Caco-2 (cell line): ENCODE measurements around the gene MREG. TPM values are rescaled to one million over a fixed set of nuclear protein-coding genes. Genes with fewer than 3 reads are reported as not detected.

Source experiments
- BruUV-seq: library from RNA; stranded (reverse); fragments of 400-500 nt; replicated peaks from 2 replicates; lab custom pipeline; 2021; lab: Mats Ljungman, UMichigan
- CTCF ChIA-PET: fragments of 300-600 bp; sonication (Branson Sonifier 250); formaldehyde crosslinking; loops from one replicate; lab custom pipeline; 2022; ENCODE audit warnings: antibody characterized with exemption; lab: Charles Lee
- POLR2A ChIA-PET: fragments of 300-600 bp; sonication (Branson Sonifier 250); formaldehyde crosslinking; loops from one replicate; lab custom pipeline; 2022; ENCODE audit warnings: antibody characterized with exemption; lab: Charles Lee
- DNase-seq, 2 experiments: peaks; one replicate each; pipeline versions ENCODE4 v3.0.0 to v3.0.0-alpha.2; 2020 to 2022
- H3K27me3 ChIP-seq: replicated peaks from 2 replicates; pipeline ENCODE4 v1.6.0; 2011; ENCODE audit warnings: low read length; ENCODE audit not compliant: control insufficient read depth, insufficient read depth
- H3K36me3 ChIP-seq: 2 replicates; pipeline ENCODE4 v1.5.1; 2011; ENCODE audit warnings: low read length; ENCODE audit not compliant: control insufficient read depth, insufficient read depth
- H3K4me1 ChIP-seq: fragments of 250-450 bp; sonication (Bioruptor Pico); 2 replicates; pipeline ENCODE4 v1.5.1; 2020; ENCODE audit warnings: mild to moderate bottlenecking
- H3K4me3 ChIP-seq: 2 replicates; pipeline ENCODE4 v1.5.1; 2011; ENCODE audit warnings: low read depth, mild to moderate bottlenecking, control low read depth, low read length
- H3K9me3 ChIP-seq: fragments of 250-450 bp; sonication (Bioruptor Pico); 2 replicates; pipeline ENCODE4 v1.5.1; 2020; ENCODE audit warnings: mild to moderate bottlenecking, moderate library complexity
- H3K27ac Mint-ChIP-seq: one replicate; pipeline ENCODE4 v1.8.0; 2022; ENCODE audit warnings: mixed read lengths; ENCODE audit not compliant: unreplicated experiment
- H3K27me3 Mint-ChIP-seq: one replicate; pipeline ENCODE4 v1.8.0; 2022; ENCODE audit warnings: mixed read lengths; ENCODE audit not compliant: insufficient read depth, unreplicated experiment
- H3K36me3 Mint-ChIP-seq: one replicate; pipeline ENCODE4 v1.8.0; 2022; ENCODE audit warnings: mild to moderate bottlenecking, mixed read lengths; ENCODE audit not compliant: insufficient read depth, unreplicated experiment
- H3K4me1 Mint-ChIP-seq: one replicate; pipeline ENCODE4 v1.8.0; 2022; ENCODE audit warnings: low read depth, mixed read lengths; ENCODE audit not compliant: unreplicated experiment
- H3K4me3 Mint-ChIP-seq: one replicate; pipeline ENCODE4 v1.8.0; 2022; ENCODE audit warnings: mild to moderate bottlenecking, moderate library complexity, mixed read lengths; ENCODE audit not compliant: unreplicated experiment
- H3K9me3 Mint-ChIP-seq: one replicate; pipeline ENCODE4 v1.8.0; 2022; ENCODE audit warnings: mixed read lengths; ENCODE audit not compliant: unreplicated experiment
- CTCF ChIP-seq, 2 experiments: fragments of 200-600 bp in 1 of 2; IDR thresholded peaks; 1 replicate in 1 of 2; 2 replicates in 1 of 2; pipeline versions ENCODE4 v1.5.1 to v1.8.0; 2011 to 2022; ENCODE audit warnings: antibody characterized with exemption in 1 of 2, control low read depth in 1 of 2, inconsistent platforms in 1 of 2, low read depth in 1 of 2, low read length in 1 of 2, mild to moderate bottlenecking in 1 of 2, moderate library complexity in 1 of 2; ENCODE audit not compliant: insufficient read depth in 1 of 2, severe bottlenecking in 1 of 2, unreplicated experiment in 1 of 2
- intact Hi-C: fragments of 100-400 bp; cut with micrococcal nuclease; formaldehyde crosslinking; loops from one replicate; pipeline ENCODE4 v1.10.0; 2022; ENCODE audit not compliant: unreplicated experiment
- total RNA-seq: library from RNA; stranded (reverse); gene quantifications from 2 replicates; pipeline ENCODE4 v1.2.3, GENCODE V29; 2022

Gene MREG
- total RNA-seq, 1 experiment from 2014 or later: 43.8 TPM

GRCh38 chr2:215970425-215970824, 42.9 kb downstream of the MREG start:
- DNase-seq: no peak
- Histone ChIP-seq H3K9me3 (no peaks in the 10 kb centered on the region), H3K36me3 (no peaks in the 10 kb centered on the region), H3K4me1 (no peaks in the 10 kb centered on the region; the same call in 1 of the 2 replicates), H3K27me3 (no peaks in the 10 kb centered on the region), H3K4me3 (no peak overlapping the region)
- ChIA-PET CTCF (no interaction called here), POLR2A (no interaction called here)
- H3K36me3 Mint-ChIP-seq: peaks cover 13% of the 10 kb centered on the region
- intact Hi-C loops: no loop called here
- H3K27ac Mint-ChIP-seq: no peak overlapping the region
- H3K27me3 Mint-ChIP-seq: no peaks in the 10 kb centered on the region
- no peaks in the 10 kb centered on the region for H3K9me3 Mint-ChIP-seq
- TF ChIP-seq CTCF (IDR thresholded peaks at IDR 0.05; ENCODE audit: insufficient read depth in 1 of 2, low read depth in 1 of 2, low read length in 1 of 2, severe bottlenecking in 1 of 2, unreplicated experiment in 1 of 2): no peak
- H3K4me3 Mint-ChIP-seq: no peak overlapping the region
- H3K4me1 Mint-ChIP-seq: peaks cover 15% of the 10 kb centered on the region
- no TSS peak for BruUV-seq

GRCh38 chr2:215969131-215969841, 44.1 kb downstream of the MREG start:
- no peak for TF ChIP-seq CTCF (IDR thresholded peaks at IDR 0.05; ENCODE audit: insufficient read depth in 1 of 2, low read depth in 1 of 2, low read length in 1 of 2, severe bottlenecking in 1 of 2, unreplicated experiment in 1 of 2)
- ChIA-PET POLR2A (no interaction called here), CTCF (no interaction called here)
- Mint-ChIP-seq H3K27ac (no peak overlapping the region), H3K9me3 (no peaks in the 10 kb centered on the region), H3K36me3 (peaks cover 13% of the 10 kb centered on the region), H3K4me1 (peaks cover 20% of the 10 kb centered on the region), H3K4me3 (no peak overlapping the region), H3K27me3 (no peaks in the 10 kb centered on the region)
- no peak overlapping the region for H3K4me3 ChIP-seq
- intact Hi-C loops: no loop called here
- H3K27me3 ChIP-seq: no peaks in the 10 kb centered on the region
- no peaks in the 10 kb centered on the region; the same call in 1 of the 2 replicates for H3K4me1 ChIP-seq
- no peaks in the 10 kb centered on the region for H3K9me3 ChIP-seq
- H3K36me3 ChIP-seq: no peaks in the 10 kb centered on the region
- BruUV-seq: no TSS peak
- DNase-seq: no peak

GRCh38 chr2:215968499-215968898, 44.9 kb downstream of the MREG start:
- H3K36me3 ChIP-seq: no peaks in the 10 kb centered on the region
- peaks cover 13% of the 10 kb centered on the region for H3K36me3 Mint-ChIP-seq
- H3K4me1 Mint-ChIP-seq: peaks cover 20% of the 10 kb centered on the region
- no peaks in the 10 kb centered on the region for H3K27me3 ChIP-seq
- CTCF ChIA-PET: no interaction called here
- no peak overlapping the region for H3K4me3 Mint-ChIP-seq
- H3K4me3 ChIP-seq: no peak overlapping the region
- intact Hi-C loops: no loop called here
- no peak for TF ChIP-seq CTCF (IDR thresholded peaks at IDR 0.05; ENCODE audit: insufficient read depth in 1 of 2, low read depth in 1 of 2, low read length in 1 of 2, severe bottlenecking in 1 of 2, unreplicated experiment in 1 of 2)
- no peaks in the 10 kb centered on the region for H3K9me3 Mint-ChIP-seq
- POLR2A ChIA-PET: no interaction called here
- DNase-seq: no peak
- no peaks in the 10 kb centered on the region for H3K27me3 Mint-ChIP-seq
- H3K27ac Mint-ChIP-seq: no peak overlapping the region
- H3K9me3 ChIP-seq: no peaks in the 10 kb centered on the region
- BruUV-seq: no TSS peak
- H3K4me1 ChIP-seq: no peaks in the 10 kb centered on the region; the same call in 1 of the 2 replicates
